Measurements from ENCODE around the gene AK9.

AK9 gene

DNA sequence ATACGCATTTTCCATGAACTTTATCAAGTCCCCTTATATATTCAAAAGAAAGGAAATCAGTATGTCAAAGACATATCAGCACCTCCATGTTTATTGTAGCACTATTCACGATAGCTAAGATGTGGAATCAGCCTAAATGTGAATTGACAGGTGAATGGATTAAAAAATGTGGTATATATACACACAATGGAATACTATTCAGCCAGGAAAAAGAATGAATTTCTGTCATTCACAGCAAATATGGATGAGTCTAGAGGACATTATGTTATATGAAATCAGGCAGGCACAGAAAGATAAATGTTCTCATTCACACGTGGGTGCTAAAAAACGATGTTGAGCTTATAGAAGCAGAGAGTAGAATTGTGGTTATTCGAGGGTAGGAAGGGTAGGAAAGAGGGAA, 5.4 kb upstream of the AK9 start:
- H3K23ac ChIP-seq (ENCODE audit: low read length): no peak overlapping the region
- no peak overlapping the region for H2BK5ac ChIP-seq (ENCODE audit: low read length)
- no peak overlapping the region for H3K18ac ChIP-seq (ENCODE audit: low read length)
- no peaks in the 10 kb centered on the region for H3K27me3 ChIP-seq (ENCODE audit: insufficient read depth, low read length, poor library complexity)
- no peak overlapping the region for H2BK15ac ChIP-seq (replicated peaks; ENCODE audit: low read depth)
- 100% methylated on average over 2 of the region's 5 CpGs for WGBS (ENCODE audit: extremely low coverage, insufficient coverage, low lambda C conversion rate)
- H3K9ac ChIP-seq (ENCODE audit: low read length): no peak overlapping the region
- no peak overlapping the region for H3K4me2 ChIP-seq (ENCODE audit: low read length)
- H3K79me1 ChIP-seq (ENCODE audit: low read length): no peaks in the 10 kb centered on the region
- no peak overlapping the region for H2AK5ac ChIP-seq (ENCODE audit: low read length)
- no peak overlapping the region for H2BK120ac ChIP-seq (ENCODE audit: low read depth, low read length)
- H3K4ac ChIP-seq (ENCODE audit: low read depth, low read length): no peak overlapping the region
- H3K79me2 ChIP-seq (ENCODE audit: control insufficient read depth, insufficient read depth, low read length): no peaks in the 10 kb centered on the region
- no peak overlapping the region for H4K5ac ChIP-seq (ENCODE audit: low read length)
- no peak overlapping the region for H3K56ac ChIP-seq (ENCODE audit: low read length)
- DNase-seq: no peak
- no peak overlapping the region for H3K27ac ChIP-seq (ENCODE audit: low read depth, low read length)
- no peak overlapping the region for H4K8ac ChIP-seq (ENCODE audit: low read depth, low read length)
- H3K4me3 ChIP-seq (ENCODE audit: low read length): no peak overlapping the region
- H3K36me3 ChIP-seq (ENCODE audit: control insufficient read depth, insufficient read depth, low read length): no peaks in the 10 kb centered on the region
- no peaks in the 10 kb centered on the region for H3K4me1 ChIP-seq (ENCODE audit: control insufficient read depth, low read depth, low read length)

GRCh38 chr6:109695468-109695867, 4.5 kb upstream of the AK9 start:
- no peak overlapping the region for H4K5ac ChIP-seq (ENCODE audit: low read length)
- no peak overlapping the region for H4K8ac ChIP-seq (ENCODE audit: low read depth, low read length)
- no peak overlapping the region for H3K4ac ChIP-seq (ENCODE audit: low read depth, low read length)
- H3K27me3 ChIP-seq (ENCODE audit: insufficient read depth, low read length, poor library complexity): no peaks in the 10 kb centered on the region
- H3K23ac ChIP-seq (ENCODE audit: low read length): no peak overlapping the region
- H2BK5ac ChIP-seq (ENCODE audit: low read length): no peak overlapping the region
- H2BK15ac ChIP-seq (replicated peaks; ENCODE audit: low read depth): no peak overlapping the region
- no peaks in the 10 kb centered on the region for H3K79me1 ChIP-seq (ENCODE audit: low read length)
- no CpG with 5 or more reads among the region's 4 CpGs for WGBS (ENCODE audit: extremely low coverage, insufficient coverage, low lambda C conversion rate)
- no peak overlapping the region for H3K18ac ChIP-seq (ENCODE audit: low read length)
- no peak overlapping the region for H2BK120ac ChIP-seq (ENCODE audit: low read depth, low read length)
- H2AK5ac ChIP-seq (ENCODE audit: low read length): no peak overlapping the region
- no peak overlapping the region for H3K4me3 ChIP-seq (ENCODE audit: low read length)
- H3K56ac ChIP-seq (ENCODE audit: low read length): no peak overlapping the region
- no peak overlapping the region for H3K4me2 ChIP-seq (ENCODE audit: low read length)
- H3K4me1 ChIP-seq (ENCODE audit: control insufficient read depth, low read depth, low read length): no peaks in the 10 kb centered on the region
- H3K36me3 ChIP-seq (ENCODE audit: control insufficient read depth, insufficient read depth, low read length): no peaks in the 10 kb centered on the region
- no peak overlapping the region for H3K9ac ChIP-seq (ENCODE audit: low read length)
- H3K27ac ChIP-seq (ENCODE audit: low read depth, low read length): no peak overlapping the region
- no peaks in the 10 kb centered on the region for H3K79me2 ChIP-seq (ENCODE audit: control insufficient read depth, insufficient read depth, low read length)
- DNase-seq: peak; percentile 66

DNA sequence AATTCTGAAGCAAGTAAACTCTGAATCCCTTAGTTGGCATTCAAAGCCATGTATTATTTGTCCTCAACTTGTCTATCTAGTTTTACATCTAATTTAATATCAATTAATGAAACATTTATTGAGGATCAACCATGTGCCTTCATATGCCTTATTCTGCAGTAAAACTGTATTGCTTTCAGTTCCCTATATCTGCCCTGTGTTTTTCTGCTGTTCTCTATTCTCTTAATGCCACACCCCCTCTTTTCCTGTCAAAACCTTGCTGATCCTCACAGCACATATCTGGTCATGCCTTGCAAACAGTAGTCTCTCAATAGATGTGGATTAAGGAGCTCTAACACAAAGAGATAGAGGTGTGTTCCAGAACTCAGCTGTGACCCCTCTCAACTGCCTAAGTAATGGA, 2.1 kb upstream of the AK9 start:
- no peaks in the 10 kb centered on the region for H3K79me1 ChIP-seq (ENCODE audit: low read length)
- no peak overlapping the region for H3K56ac ChIP-seq (ENCODE audit: low read length)
- no peak overlapping the region for H3K4me2 ChIP-seq (ENCODE audit: low read length)
- H2BK120ac ChIP-seq (ENCODE audit: low read depth, low read length): no peak overlapping the region
- H2BK5ac ChIP-seq (ENCODE audit: low read length): no peak overlapping the region
- no peak overlapping the region for H3K18ac ChIP-seq (ENCODE audit: low read length)
- no peak for DNase-seq
- H4K8ac ChIP-seq (ENCODE audit: low read depth, low read length): no peak overlapping the region
- H4K5ac ChIP-seq (ENCODE audit: low read length): no peak overlapping the region
- no peak overlapping the region for H3K27ac ChIP-seq (ENCODE audit: low read depth, low read length)
- H3K9ac ChIP-seq (ENCODE audit: low read length): no peak overlapping the region
- H2BK15ac ChIP-seq (replicated peaks; ENCODE audit: low read depth): no peak overlapping the region
- no peak overlapping the region for H2AK5ac ChIP-seq (ENCODE audit: low read length)
- no peaks in the 10 kb centered on the region for H3K36me3 ChIP-seq (ENCODE audit: control insufficient read depth, insufficient read depth, low read length)
- no peak overlapping the region for H3K23ac ChIP-seq (ENCODE audit: low read length)
- no peak overlapping the region for H3K4me3 ChIP-seq (ENCODE audit: low read length)
- H3K4me1 ChIP-seq (ENCODE audit: control insufficient read depth, low read depth, low read length): no peaks in the 10 kb centered on the region
- no peaks in the 10 kb centered on the region for H3K79me2 ChIP-seq (ENCODE audit: control insufficient read depth, insufficient read depth, low read length)
- no peak overlapping the region for H3K4ac ChIP-seq (ENCODE audit: low read depth, low read length)
- H3K27me3 ChIP-seq (ENCODE audit: insufficient read depth, low read length, poor library complexity): no peaks in the 10 kb centered on the region

DNA sequence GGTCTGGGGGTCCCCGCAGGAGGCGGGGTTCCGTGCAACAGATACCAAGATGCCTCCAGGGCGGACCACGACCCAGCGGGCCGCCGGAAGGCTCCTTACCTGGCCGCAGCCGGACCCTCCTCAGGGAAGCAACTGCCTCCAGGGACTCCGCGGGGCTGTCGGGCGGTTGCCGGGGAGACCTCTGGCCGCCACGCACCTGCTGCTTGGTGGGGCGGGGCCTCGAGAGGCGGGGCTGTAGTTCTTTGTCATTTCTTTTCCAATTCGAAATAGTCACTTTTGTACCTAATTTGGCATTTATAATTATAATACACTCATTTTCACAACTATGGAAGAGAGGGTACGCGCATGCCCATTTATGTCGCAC, 647 bp downstream of the AK9 start:
- Histone ChIP-seq H4K5ac (ENCODE audit: low read length) (no peak overlapping the region), H3K27me3 (ENCODE audit: insufficient read depth, low read length, poor library complexity) (no peaks in the 10 kb centered on the region), H3K4me1 (ENCODE audit: control insufficient read depth, low read depth, low read length) (no peaks in the 10 kb centered on the region), H3K23ac (ENCODE audit: low read length) (no peak overlapping the region), H3K18ac (ENCODE audit: low read length) (no peak overlapping the region), H3K4me2 (ENCODE audit: low read length) (peak overlapping the region; percentile 87), H3K79me1 (ENCODE audit: low read length) (no peaks in the 10 kb centered on the region), H3K56ac (ENCODE audit: low read length) (no peak overlapping the region), H3K27ac (ENCODE audit: low read depth, low read length) (no peak overlapping the region), H3K4me3 (ENCODE audit: low read length) (peak overlapping the region; percentile 77), H2BK5ac (ENCODE audit: low read length) (no peak overlapping the region), H4K8ac (ENCODE audit: low read depth, low read length) (no peak overlapping the region), H3K4ac (ENCODE audit: low read depth, low read length) (no peak overlapping the region), H3K79me2 (ENCODE audit: control insufficient read depth, insufficient read depth, low read length) (no peaks in the 10 kb centered on the region), H2BK120ac (ENCODE audit: low read depth, low read length) (no peak overlapping the region), H2AK5ac (ENCODE audit: low read length) (no peak overlapping the region), H2BK15ac (replicated peaks; ENCODE audit: low read depth) (no peak overlapping the region), H3K9ac (ENCODE audit: low read length) (no peak overlapping the region), H3K36me3 (ENCODE audit: control insufficient read depth, insufficient read depth, low read length) (no peaks in the 10 kb centered on the region)
- peak; percentile 69 for DNase-seq
- WGBS (ENCODE audit: extremely low coverage, insufficient coverage, low lambda C conversion rate): no CpG with 5 or more reads among the region's 24 CpGs

GRCh38 chr6:109687271-109687761, 3.7 kb downstream of the AK9 start:
- Histone ChIP-seq H3K36me3 (ENCODE audit: control insufficient read depth, insufficient read depth, low read length) (no peaks in the 10 kb centered on the region), H3K18ac (ENCODE audit: low read length) (no peak overlapping the region), H3K56ac (ENCODE audit: low read length) (no peak overlapping the region), H2BK120ac (ENCODE audit: low read depth, low read length) (no peak overlapping the region), H3K27ac (ENCODE audit: low read depth, low read length) (no peak overlapping the region), H3K4me3 (ENCODE audit: low read length) (no peak overlapping the region), H3K79me1 (ENCODE audit: low read length) (no peaks in the 10 kb centered on the region), H3K9ac (ENCODE audit: low read length) (no peak overlapping the region), H2BK5ac (ENCODE audit: low read length) (no peak overlapping the region), H3K79me2 (ENCODE audit: control insufficient read depth, insufficient read depth, low read length) (no peaks in the 10 kb centered on the region), H4K8ac (ENCODE audit: low read depth, low read length) (no peak overlapping the region), H3K4me1 (ENCODE audit: control insufficient read depth, low read depth, low read length) (no peaks in the 10 kb centered on the region), H4K5ac (ENCODE audit: low read length) (no peak overlapping the region), H3K27me3 (ENCODE audit: insufficient read depth, low read length, poor library complexity) (no peaks in the 10 kb centered on the region), H2AK5ac (ENCODE audit: low read length) (no peak overlapping the region), H3K4ac (ENCODE audit: low read depth, low read length) (no peak overlapping the region), H3K4me2 (ENCODE audit: low read length) (no peak overlapping the region), H2BK15ac (replicated peaks; ENCODE audit: low read depth) (no peak overlapping the region), H3K23ac (ENCODE audit: low read length) (no peak overlapping the region)
- no peak for DNase-seq
- WGBS (ENCODE audit: extremely low coverage, insufficient coverage, low lambda C conversion rate): no CpG with 5 or more reads among the region's 2 CpGs

- H2BK5ac ChIP-seq (ENCODE audit: low read length): no peak overlapping the region
- no peak overlapping the region for H3K27ac ChIP-seq (ENCODE audit: low read depth, low read length)
- no CpG with 5 or more reads among the region's 1 CpG for WGBS (ENCODE audit: extremely low coverage, insufficient coverage, low lambda C conversion rate)
- no peak overlapping the region for H4K8ac ChIP-seq (ENCODE audit: low read depth, low read length)
- H3K27me3 ChIP-seq (ENCODE audit: insufficient read depth, low read length, poor library complexity): no peaks in the 10 kb centered on the region
- H3K18ac ChIP-seq (ENCODE audit: low read length): no peak overlapping the region
- no peak overlapping the region for H3K4me2 ChIP-seq (ENCODE audit: low read length)
- no peaks in the 10 kb centered on the region for H3K79me2 ChIP-seq (ENCODE audit: control insufficient read depth, insufficient read depth, low read length)
- no peak overlapping the region for H2BK120ac ChIP-seq (ENCODE audit: low read depth, low read length)
- no peak overlapping the region for H3K23ac ChIP-seq (ENCODE audit: low read length)
- no peak overlapping the region for H4K5ac ChIP-seq (ENCODE audit: low read length)
- H3K4ac ChIP-seq (ENCODE audit: low read depth, low read length): no peak overlapping the region
- no peaks in the 10 kb centered on the region for H3K4me1 ChIP-seq (ENCODE audit: control insufficient read depth, low read depth, low read length)
- H2BK15ac ChIP-seq (replicated peaks; ENCODE audit: low read depth): no peak overlapping the region
- H3K36me3 ChIP-seq (ENCODE audit: control insufficient read depth, insufficient read depth, low read length): no peaks in the 10 kb centered on the region
- H3K9ac ChIP-seq (ENCODE audit: low read length): no peak overlapping the region
- no peaks in the 10 kb centered on the region for H3K79me1 ChIP-seq (ENCODE audit: low read length)
- no peak overlapping the region for H2AK5ac ChIP-seq (ENCODE audit: low read length)
- H3K4me3 ChIP-seq (ENCODE audit: low read length): no peak overlapping the region
- DNase-seq: no peak
- no peak overlapping the region for H3K56ac ChIP-seq (ENCODE audit: low read length)
Observed at GRCh38 chr6:109686566-109687265, 4.3 kb downstream of the AK9 start.

Data from mesendoderm (in vitro differentiated cells).